ENCODE measurements around the gene ZIK1.

ZIK1 gene

DNA sequence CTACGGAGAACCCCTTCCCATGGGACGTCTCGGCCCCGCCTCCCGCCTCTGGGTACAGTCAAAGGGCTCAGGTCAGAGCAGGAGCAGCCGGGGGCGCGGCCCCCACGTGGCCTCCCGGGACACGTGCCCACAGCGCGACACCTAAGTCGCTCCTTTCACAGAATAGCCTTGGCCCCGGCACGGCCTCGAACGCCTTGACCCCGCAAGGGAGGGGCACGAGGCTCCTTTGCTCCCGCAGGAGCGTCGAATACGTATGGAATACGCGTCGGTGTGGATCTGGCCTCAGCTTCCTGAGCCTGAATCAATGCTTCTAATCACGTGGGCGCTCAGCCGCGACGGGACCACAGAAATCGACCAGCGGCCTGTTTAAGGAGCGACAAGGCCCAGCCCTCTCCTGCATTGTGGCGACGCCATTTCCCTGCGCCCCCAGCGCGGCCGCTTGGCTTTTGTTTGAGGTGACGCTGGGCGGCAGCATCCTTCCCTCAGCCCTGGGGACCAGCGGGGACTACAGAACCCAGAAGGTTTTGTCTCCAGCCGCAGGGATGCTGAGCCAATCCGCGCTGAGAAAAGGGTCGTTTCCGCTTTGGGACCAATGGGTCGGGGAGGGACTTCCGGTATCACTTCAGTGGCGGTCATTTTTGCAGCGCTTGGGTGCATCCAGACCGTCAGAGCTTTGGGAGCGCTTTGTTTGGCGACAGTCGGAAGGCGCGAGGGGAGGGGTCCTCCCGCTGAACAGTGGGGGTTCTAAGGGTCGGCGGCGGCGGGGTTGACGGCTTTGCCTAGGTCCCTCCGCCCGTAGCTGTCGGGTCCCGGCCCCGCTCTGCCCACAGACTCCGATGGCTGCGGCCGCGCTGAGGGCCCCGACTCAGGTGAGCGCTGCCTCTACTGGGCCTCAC lies at the start of gene ZIK1:
Gene ZIK1 (plus strand): TSS at position 625 of the 896 bp plus-strand sequence. CDS start 212 bp downstream, at position 837.
- in situ Hi-C loops (cut with HindIII; ENCODE audit: low sequenced_read_pairs) = no loop called here

GRCh38 chr19:57537953-57538547 lies 45.9 kb upstream of the ZIK1 start:
- in situ Hi-C loops (cut with HindIII; ENCODE audit: low sequenced_read_pairs) = no loop called here

GRCh38 chr19:57546513-57546912 lies 37.4 kb upstream of the ZIK1 start:
- in situ Hi-C loops (cut with HindIII; ENCODE audit: low sequenced_read_pairs) = no loop called here

DNA sequence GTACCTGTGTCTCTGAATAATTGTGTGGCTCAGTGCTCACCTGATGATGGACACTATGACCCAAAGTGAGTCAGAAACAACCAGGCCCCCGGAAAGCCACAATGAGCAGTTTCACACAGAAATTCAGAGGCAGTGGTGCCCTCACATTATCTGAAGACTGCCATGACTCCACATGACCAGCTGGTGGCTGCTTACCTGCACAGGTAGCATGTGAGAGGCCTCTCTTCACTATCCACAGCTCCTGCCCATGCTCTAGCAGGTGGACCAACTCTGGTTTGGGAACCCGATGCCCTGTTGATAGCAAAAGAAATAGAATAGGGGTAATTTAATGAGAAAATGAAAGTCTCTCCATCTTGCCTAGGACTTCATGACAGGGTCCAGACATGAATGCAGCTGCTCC lies 31.5 kb upstream of the ZIK1 start:
- in situ Hi-C loops (cut with HindIII; ENCODE audit: low sequenced_read_pairs) = no loop called here

DNA sequence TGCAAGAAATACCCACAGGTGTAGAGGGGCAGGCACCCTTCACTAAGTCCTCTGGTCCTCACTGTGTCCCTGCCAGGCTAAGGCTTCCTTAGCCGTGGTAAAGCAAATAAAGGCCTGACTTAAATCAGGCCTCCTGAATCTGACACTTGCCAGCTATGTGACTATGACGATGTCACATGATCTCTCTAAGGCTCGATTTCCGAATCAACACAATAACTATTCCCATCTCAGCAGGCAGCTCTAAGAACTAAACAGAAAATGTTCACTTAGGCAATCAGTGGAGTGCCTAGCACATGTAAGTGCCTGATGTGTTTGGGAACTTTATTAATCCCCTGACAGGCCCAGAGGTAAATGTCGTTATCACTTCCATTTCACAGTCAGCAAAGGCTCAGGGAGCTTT lies 26.3 kb upstream of the ZIK1 start:
- in situ Hi-C loops (cut with HindIII; ENCODE audit: low sequenced_read_pairs) = no loop called here

- in situ Hi-C loops (cut with HindIII; ENCODE audit: low sequenced_read_pairs) = no loop called here
Measured at GRCh38 chr19:57558525-57558924, 25.4 kb upstream of the ZIK1 start.

DNA sequence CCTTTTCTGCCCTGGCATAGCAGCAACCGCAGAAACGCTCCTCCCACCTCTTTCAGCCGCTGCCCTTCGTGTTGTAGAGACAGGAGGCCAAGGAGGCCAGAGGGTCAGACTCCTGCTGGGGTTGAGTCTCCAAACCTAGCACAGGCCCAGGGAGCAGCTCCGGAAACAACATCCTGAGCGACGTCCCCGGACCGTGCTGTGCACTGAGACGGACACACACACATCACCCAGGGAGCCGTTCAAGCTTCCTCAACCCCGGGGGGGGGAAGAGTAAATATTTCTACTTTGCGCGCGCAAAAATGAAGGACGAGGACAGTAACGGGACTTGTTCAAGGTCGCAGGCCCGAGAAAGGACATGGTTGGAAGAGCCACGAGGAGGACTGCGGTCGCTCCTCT lies 24.9 kb upstream of the ZIK1 start:
- in situ Hi-C loops (cut with HindIII; ENCODE audit: low sequenced_read_pairs) = no loop called here

DNA sequence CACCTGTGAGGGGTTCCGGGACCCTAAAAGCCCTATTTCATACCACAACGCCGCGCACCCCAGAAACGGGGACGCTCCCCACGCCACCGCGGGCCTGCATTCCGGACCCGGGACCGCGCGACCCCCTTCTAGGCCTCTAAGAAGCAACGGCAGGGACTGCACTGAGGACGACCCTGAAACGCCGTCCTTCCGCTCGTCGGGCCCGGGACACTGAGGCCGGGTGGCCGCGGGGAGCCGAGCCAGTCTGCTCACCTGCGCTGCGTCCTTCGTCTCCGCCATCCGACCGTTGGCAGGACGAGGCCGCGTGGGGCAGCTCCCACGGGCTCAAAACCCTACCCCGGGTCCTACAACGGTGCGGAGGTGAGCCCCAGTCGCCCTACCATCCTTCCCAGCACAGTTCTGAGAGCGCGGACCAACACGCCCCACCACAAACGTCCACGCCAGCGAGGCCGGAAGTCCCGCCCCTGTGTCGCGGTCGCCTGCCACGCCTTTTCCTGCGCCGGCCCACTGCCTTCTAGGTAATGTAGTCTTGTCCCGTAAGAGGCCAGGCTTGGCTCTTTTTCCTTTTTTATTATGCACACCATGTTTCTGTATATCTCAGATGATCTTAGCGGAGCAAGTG lies 24.4 kb upstream of the ZIK1 start, which contains the start of gene ZNF550:
Gene ZNF550 (minus strand): TSS at position 460 of the 622 bp plus-strand sequence. CDS start 181 bp downstream, at position 279.
- in situ Hi-C loops (cut with HindIII; ENCODE audit: low sequenced_read_pairs) = no loop called here

DNA sequence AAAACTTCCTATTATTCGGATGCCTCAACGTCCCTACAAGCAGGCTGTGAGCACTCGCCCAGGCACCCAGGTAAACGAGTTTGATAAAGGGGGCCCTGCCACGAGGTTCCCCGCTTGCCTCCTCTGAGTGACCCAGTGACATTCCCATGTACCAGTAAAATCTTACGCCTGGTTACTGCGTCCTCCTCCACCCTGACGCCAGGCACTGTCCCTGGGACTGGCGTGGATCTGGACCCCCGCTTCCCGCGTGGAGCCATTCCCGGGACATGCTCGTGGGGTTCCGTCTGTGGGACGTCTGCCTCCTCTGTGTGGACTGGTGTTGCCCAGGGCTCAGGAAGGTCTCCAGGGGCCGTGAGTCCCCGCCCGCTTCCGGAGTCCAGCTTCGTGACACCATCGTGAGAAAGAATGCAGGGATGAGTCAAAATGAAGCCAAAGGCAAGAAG lies 23.9 kb upstream of the ZIK1 start:
- in situ Hi-C loops (cut with HindIII; ENCODE audit: low sequenced_read_pairs) = no loop called here

DNA sequence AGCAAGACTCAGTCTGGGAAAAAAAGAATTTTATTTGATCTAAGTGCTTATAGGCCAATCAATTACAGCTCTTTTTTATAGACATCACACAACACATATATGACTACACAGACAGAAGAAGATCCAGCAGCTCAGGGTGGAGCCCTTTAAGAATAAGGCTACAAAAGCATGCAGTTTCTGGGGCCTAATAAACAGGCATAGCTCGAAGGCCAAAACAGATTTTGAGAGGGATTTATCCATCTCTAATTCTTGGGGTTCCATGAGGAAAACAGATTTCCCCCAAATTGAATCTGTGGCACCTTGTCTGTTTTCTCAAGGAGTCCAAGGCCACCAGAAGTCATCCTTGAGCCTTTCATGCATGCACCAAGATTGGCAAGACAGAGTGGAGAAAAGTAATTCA lies 20.4 kb upstream of the ZIK1 start:
- in situ Hi-C loops (cut with HindIII; ENCODE audit: low sequenced_read_pairs) = no loop called here

- in situ Hi-C loops (cut with HindIII; ENCODE audit: low sequenced_read_pairs) = no loop called here
Measured at GRCh38 chr19:57566396-57567265, 17.3 kb upstream of the ZIK1 start.

- in situ Hi-C loops (cut with HindIII; ENCODE audit: low sequenced_read_pairs) = loop anchor here (5.0 to 10.0 kb wide), 2 partner anchors 38 to 354 kb away; no protein-coding TSS in a partner anchor
Measured at GRCh38 chr19:57570707-57571106, 13.2 kb upstream of the ZIK1 start.

DNA sequence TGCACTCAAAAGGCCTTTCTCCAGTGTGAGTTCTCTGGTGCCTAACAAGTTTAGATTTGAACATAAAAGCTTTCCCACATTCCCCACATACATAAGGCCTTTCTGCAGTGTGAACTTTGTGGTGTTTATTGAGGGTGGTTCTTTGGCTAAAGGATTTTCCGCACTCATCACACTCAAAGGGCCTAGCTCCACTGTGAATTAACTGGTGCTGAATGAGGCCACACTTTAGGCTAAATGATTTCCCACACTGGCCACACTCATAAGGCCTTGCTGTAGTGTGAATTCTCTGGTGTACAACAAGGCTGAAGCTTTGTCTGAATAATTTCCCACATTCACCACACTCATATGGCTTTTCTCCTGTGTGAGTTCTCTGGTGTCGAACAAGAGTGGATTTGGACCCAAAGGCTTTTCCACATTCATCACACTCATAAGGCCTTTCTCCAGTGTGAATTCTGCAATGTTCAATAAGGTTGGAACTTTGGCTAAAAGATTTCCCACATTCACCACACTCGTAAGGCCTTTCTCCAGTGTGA lies 11.5 kb upstream of the ZIK1 start:
- in situ Hi-C loops (cut with HindIII; ENCODE audit: low sequenced_read_pairs) = loop anchor here (5.0 to 10.0 kb wide), 2 partner anchors 40 to 352 kb away; no protein-coding TSS in a partner anchor

- in situ Hi-C loops (cut with HindIII; ENCODE audit: low sequenced_read_pairs) = loop anchor here (10.0 kb wide), 1 partner anchor 348 kb away; no protein-coding TSS in a partner anchor
Measured at GRCh38 chr19:57576661-57577060, 7.3 kb upstream of the ZIK1 start.

DNA sequence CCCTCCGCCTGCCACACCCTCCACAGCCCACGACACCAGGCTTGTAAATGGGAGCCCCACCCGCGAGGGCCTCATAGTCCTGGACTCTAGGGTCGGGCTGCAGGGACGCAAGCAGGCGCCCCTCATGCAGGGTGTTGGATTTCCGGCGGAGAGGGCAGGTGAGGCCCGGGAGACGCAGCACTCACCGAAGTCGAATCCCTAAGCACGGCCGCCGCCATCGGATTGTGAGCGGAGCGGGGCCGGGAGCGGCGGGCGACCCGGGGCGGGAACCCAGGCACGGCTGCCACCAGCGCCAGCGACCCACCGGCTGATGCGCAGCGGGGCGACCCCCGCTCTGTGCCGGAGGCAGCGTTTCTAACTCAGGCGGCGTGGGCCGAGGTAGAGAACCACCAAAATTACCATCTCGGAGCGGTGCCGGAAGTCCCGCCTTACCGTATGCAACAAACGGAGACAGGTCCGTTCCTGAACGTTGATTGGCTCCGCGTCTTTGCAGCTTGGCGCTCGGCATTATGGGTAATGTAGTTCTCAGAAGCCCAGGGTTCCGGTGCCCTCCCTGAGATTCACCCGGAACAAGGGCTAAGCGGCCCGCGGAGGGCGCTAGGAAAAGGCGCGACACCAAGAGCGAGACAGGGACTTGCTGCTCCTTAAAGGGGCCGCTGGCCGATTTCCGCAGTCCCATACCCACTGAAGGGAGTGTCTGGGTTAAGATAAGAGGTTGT lies 5.3 kb upstream of the ZIK1 start, which contains the start of gene ZNF416:
Gene ZNF416 (minus strand): TSS at position 425 of the 719 bp plus-strand sequence. CDS start 207 bp downstream, at position 218.
- in situ Hi-C loops (cut with HindIII; ENCODE audit: low sequenced_read_pairs) = loop anchor here (10.0 kb wide), 1 partner anchor 346 kb away; no protein-coding TSS in a partner anchor

DNA sequence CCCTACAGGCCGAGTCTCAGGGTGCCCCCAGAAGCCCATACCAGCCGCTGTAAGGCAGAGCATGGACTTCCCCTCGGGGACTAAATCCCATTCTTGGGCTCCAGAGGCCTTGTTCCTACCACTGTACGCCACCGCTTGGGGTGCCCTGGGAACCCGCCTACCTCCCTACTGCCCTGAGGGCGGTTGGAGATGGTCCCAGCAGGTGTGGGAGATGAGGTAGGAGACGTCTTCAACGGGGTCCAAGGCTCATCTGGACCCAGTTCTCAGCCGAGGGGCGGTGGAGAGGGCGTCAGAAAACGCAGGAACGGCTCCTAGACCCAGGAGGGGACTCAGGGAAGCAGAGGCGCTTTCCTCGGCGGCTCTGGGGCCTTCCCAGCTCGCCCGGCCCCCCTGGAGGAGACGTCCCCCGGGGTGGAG lies 833 bp upstream of the ZIK1 start:
- in situ Hi-C loops (cut with HindIII; ENCODE audit: low sequenced_read_pairs) = no loop called here

- in situ Hi-C loops (cut with HindIII; ENCODE audit: low sequenced_read_pairs) = no loop called here
Measured at GRCh38 chr19:57587529-57587928, 3.6 kb downstream of the ZIK1 start.

GRCh38 chr19:57599377-57599760 lies 15.4 kb downstream of the ZIK1 start:
- in situ Hi-C loops (cut with HindIII; ENCODE audit: low sequenced_read_pairs) = no loop called here

- in situ Hi-C loops (cut with HindIII; ENCODE audit: low sequenced_read_pairs) = no loop called here
Measured at GRCh38 chr19:57599761-57600383, 15.9 kb downstream of the ZIK1 start, which contains the start of gene ZNF530. Gene ZNF530 (plus strand): TSS chr19:57599885. CDS start chr19:57604346, 4,461 bp downstream.

All from endothelial cell of hepatic sinusoid (primary cell).